H1 (cell line): ENCODE measurements around the gene PELO. TPM values are rescaled to one million over a fixed set of nuclear protein-coding genes. Genes with fewer than 3 reads are reported as not detected.

Source experiments
- CTCF ChIA-PET: fragments of 300-600 bp; sonication (Branson Sonifier 250); formaldehyde crosslinking; loops from one replicate; lab custom pipeline; 2021; ENCODE audit not compliant: partially characterized antibody; lab: Charles Lee
- POLR2A ChIA-PET: fragments of 300-600 bp; sonication (Branson Sonifier 250); formaldehyde crosslinking; loops from one replicate; lab custom pipeline; 2021; ENCODE audit warnings: inconsistent platforms; ENCODE audit not compliant: partially characterized antibody; lab: Charles Lee
- DNase-seq, 2 experiments: peaks; one replicate each; pipeline versions ENCODE4 v3.0.0 to v3.0.0-alpha.2; 2010 to 2022; ENCODE audit warnings: low spot score in 2 of 2, low read depth in 1 of 2, mixed read lengths in 1 of 2
- FAIRE-seq: peaks from 2 replicates; lab custom pipeline; 2011; peaks lifted over from hg19 to GRCh38; lab: Jason Lieb, UNC
- H2AFZ ChIP-seq: 2 replicates; pipeline ENCODE4 v1.8.1; 2012; ENCODE audit warnings: low read length, inconsistent platforms
- H2AK5ac ChIP-seq: 2 replicates; pipeline ENCODE4 v1.6.1; 2013; ENCODE audit warnings: low read depth, low read length
- H2BK120ac ChIP-seq: replicated peaks from 2 replicates; pipeline ENCODE3; 2013; ENCODE audit warnings: low read depth, low read length, inconsistent platforms
- H2BK12ac ChIP-seq: 2 replicates; pipeline ENCODE4 v1.6.1; 2013; ENCODE audit warnings: low read depth, low read length
- H2BK15ac ChIP-seq: 2 replicates; pipeline ENCODE4 v1.6.1; 2013; ENCODE audit warnings: low read length
- H2BK20ac ChIP-seq: 2 replicates; pipeline ENCODE4 v1.6.1; 2013; ENCODE audit warnings: low read length
- H2BK5ac ChIP-seq: 2 replicates; pipeline ENCODE4 v1.6.1; 2013; ENCODE audit warnings: low read depth, low read length
- H3K14ac ChIP-seq: 2 replicates; pipeline ENCODE4 v1.6.1; 2013; ENCODE audit warnings: inconsistent platforms; ENCODE audit not compliant: insufficient read length
- H3K18ac ChIP-seq: 2 replicates; pipeline ENCODE4 v1.6.1; 2013; ENCODE audit warnings: low read length; ENCODE audit errors: extremely low read depth
- H3K23ac ChIP-seq: 2 replicates; pipeline ENCODE4 v1.6.1; 2013; ENCODE audit warnings: inconsistent platforms; ENCODE audit not compliant: insufficient read length
- H3K23me2 ChIP-seq: 2 replicates; pipeline ENCODE4 v1.6.1; 2013; ENCODE audit warnings: low read depth, low read length
- H3K27ac ChIP-seq: 2 replicates; pipeline ENCODE4 v1.6.1; 2011; ENCODE audit warnings: low read depth, low read length, inconsistent platforms
- H3K27me3 ChIP-seq, 4 experiments: replicated peaks in 1 of 4; 1 replicate in 1 of 4; 2 replicates in 3 of 4; pipeline versions ENCODE4 v1.6.1 to v1.8.1; 2011 to 2013; ENCODE audit warnings: low read length in 3 of 4, mild to moderate bottlenecking in 3 of 4, inconsistent platforms in 2 of 4, mixed read lengths in 2 of 4, moderate library complexity in 1 of 4; ENCODE audit not compliant: control insufficient read depth in 3 of 4, insufficient read depth in 3 of 4; ENCODE audit errors: extremely low read depth in 1 of 4
- H3K36me3 ChIP-seq, 4 experiments: 2 replicates each; pipeline versions ENCODE4 v1.6.1 to v1.8.1; 2011 to 2013; ENCODE audit warnings: mild to moderate bottlenecking in 4 of 4, low read length in 3 of 4, moderate library complexity in 2 of 4, control low read depth in 1 of 4, inconsistent platforms in 1 of 4; ENCODE audit not compliant: insufficient read depth in 4 of 4, control insufficient read depth in 2 of 4
- H3K4ac ChIP-seq: replicated peaks from 2 replicates; pipeline ENCODE3; 2013; ENCODE audit warnings: low read length, low read depth, mixed read lengths, inconsistent platforms; ENCODE audit not compliant: insufficient read length
- H3K4me1 ChIP-seq, 4 experiments: replicated peaks in 1 of 4; 1 replicate in 1 of 4; 2 replicates in 3 of 4; pipeline versions ENCODE4 v1.6.1 to v1.8.1; 2011 to 2013; ENCODE audit warnings: low read length in 3 of 4, inconsistent platforms in 2 of 4, mixed read lengths in 1 of 4; ENCODE audit not compliant: insufficient read depth in 4 of 4, control insufficient read depth in 3 of 4
- H3K4me2 ChIP-seq, 2 experiments: 2 replicates each; pipeline versions ENCODE4 v1.6.1 to v1.8.1; 2011 to 2013; ENCODE audit warnings: low read depth in 2 of 2, low read length in 2 of 2, control low read depth in 1 of 2, inconsistent platforms in 1 of 2, mild to moderate bottlenecking in 1 of 2; ENCODE audit not compliant: insufficient read depth in 1 of 2
- H3K4me3 ChIP-seq, 4 experiments: fragments of 200-600, 300-600 bp in 1 of 4; sonication (generic), shearing (Covaris generic), sonication (Bioruptor Twin) in 1 of 4; 2 replicates each; pipeline versions ENCODE4 v1.5.1 to v1.8.1; 2011 to 2016; ENCODE audit warnings: low read length in 4 of 4, low read depth in 3 of 4, control low read depth in 2 of 4, inconsistent platforms in 2 of 4, mild to moderate bottlenecking in 2 of 4, mixed read lengths in 1 of 4, moderate library complexity in 1 of 4; ENCODE audit not compliant: insufficient read depth in 2 of 4; ENCODE audit errors: extremely low read depth in 1 of 4
- H3K56ac ChIP-seq: replicated peaks from 2 replicates; pipeline ENCODE3; 2013; ENCODE audit warnings: low read depth, mild to moderate bottlenecking, mixed read lengths, low read length, inconsistent platforms; ENCODE audit not compliant: insufficient read length
- H3K79me1 ChIP-seq: 2 replicates; pipeline ENCODE4 v1.6.1; 2013; ENCODE audit warnings: low read depth, low read length, control low read depth
- H3K79me2 ChIP-seq, 2 experiments: 2 replicates each; pipeline versions ENCODE4 v1.6.1 to v1.8.1; 2012 to 2013; ENCODE audit warnings: low read length in 2 of 2, mild to moderate bottlenecking in 2 of 2, inconsistent platforms in 1 of 2; ENCODE audit not compliant: insufficient read depth in 2 of 2, control insufficient read depth in 1 of 2
- H3K9ac ChIP-seq, 4 experiments: replicated peaks in 1 of 4; 1 replicate in 1 of 4; 2 replicates in 3 of 4; pipeline versions ENCODE4 v1.6.1 to v1.8.1; 2011 to 2013; ENCODE audit warnings: low read depth in 3 of 4, low read length in 3 of 4, control low read depth in 2 of 4, mild to moderate bottlenecking in 2 of 4, moderate library complexity in 2 of 4, inconsistent platforms in 1 of 4; ENCODE audit errors: extremely low read depth in 1 of 4
- H3K9me3 ChIP-seq, 2 experiments: 2 replicates each; pipeline versions ENCODE4 v1.6.1 to v1.8.1; 2012 to 2013; ENCODE audit warnings: mild to moderate bottlenecking in 2 of 2, moderate library complexity in 2 of 2, control low read depth in 1 of 2, inconsistent platforms in 1 of 2, low read depth in 1 of 2, low read length in 1 of 2, mixed read lengths in 1 of 2; ENCODE audit not compliant: insufficient read depth in 2 of 2
- H4K20me1 ChIP-seq, 2 experiments: replicated peaks in 1 of 2; 2 replicates each; pipeline versions ENCODE3 to v1.8.1; 2011 to 2013; ENCODE audit warnings: inconsistent platforms in 2 of 2, low read length in 2 of 2, mild to moderate bottlenecking in 1 of 2; ENCODE audit not compliant: insufficient read depth in 2 of 2, control insufficient read depth in 1 of 2
- H4K5ac ChIP-seq: 2 replicates; pipeline ENCODE4 v1.6.1; 2013; ENCODE audit warnings: low read length, low read depth, mixed read lengths, inconsistent platforms; ENCODE audit not compliant: insufficient read length
- H4K8ac ChIP-seq: 2 replicates; pipeline ENCODE4 v1.8.0; 2013; ENCODE audit warnings: mild to moderate bottlenecking, moderate library complexity, low read length, inconsistent platforms; ENCODE audit not compliant: insufficient read depth; ENCODE audit errors: extremely low read depth
- H4K91ac ChIP-seq: replicated peaks from 2 replicates; pipeline ENCODE3; 2013; ENCODE audit warnings: low read length, mixed read lengths, inconsistent platforms; ENCODE audit not compliant: insufficient read length
- ASH2L ChIP-seq: fragments of 200-600, 300-600 bp; sonication (generic); IDR thresholded peaks from one replicate; pipeline ENCODE4 v1.7.1; 2017; ENCODE audit warnings: low read length
- BCL11A ChIP-seq, 2 experiments: IDR thresholded peaks; one replicate each; pipeline ENCODE4 v1.6.1; 2011; ENCODE audit warnings: low read depth in 2 of 2, low read length in 2 of 2, mild to moderate bottlenecking in 2 of 2
- CTBP2 ChIP-seq: IDR thresholded peaks from 2 replicates; pipeline ENCODE4 v1.7.0; 2011; ENCODE audit warnings: borderline replicate concordance, mild to moderate bottlenecking, moderate library complexity, mixed read lengths, low read length; ENCODE audit not compliant: insufficient read depth, insufficient read length
- HDAC6 ChIP-seq: IDR thresholded peaks from one replicate; pipeline ENCODE4 v1.7.1; 2012; ENCODE audit warnings: low read depth, mild to moderate bottlenecking, inconsistent platforms, low read length, moderate library complexity
- KDM5A ChIP-seq: fragments of 200-600 bp; IDR thresholded peaks from 2 replicates; pipeline ENCODE4 v1.7.1; 2012; ENCODE audit warnings: mild to moderate bottlenecking, low read length, inconsistent platforms, mixed read lengths
- MAFK ChIP-seq: IDR thresholded peaks from 2 replicates; pipeline ENCODE4 v1.6.1; 2012; ENCODE audit warnings: low read depth, mild to moderate bottlenecking, improper control_type of control experiment, low read length
- NANOG ChIP-seq: IDR thresholded peaks from 2 replicates; pipeline ENCODE4 v1.6.1; 2011; ENCODE audit warnings: low read length, low read depth, mild to moderate bottlenecking, inconsistent platforms; ENCODE audit not compliant: insufficient read depth, poor library complexity, severe bottlenecking
- SAP30 ChIP-seq: fragments of 300-600 bp; sonication (generic); IDR thresholded peaks from 2 replicates; pipeline ENCODE4 v1.7.1; 2012; ENCODE audit warnings: low read length, moderate library complexity, mild to moderate bottlenecking, inconsistent platforms; ENCODE audit not compliant: insufficient read depth, insufficient replicate concordance
- SIRT6 ChIP-seq: IDR thresholded peaks from one replicate; pipeline ENCODE4 v1.7.1; 2012; ENCODE audit warnings: low read length, inconsistent platforms
- SP1 ChIP-seq: IDR thresholded peaks from 2 replicates; pipeline ENCODE4 v1.6.1; 2011; ENCODE audit warnings: low read depth, low read length
- SP4 ChIP-seq: IDR thresholded peaks from 2 replicates; pipeline ENCODE4 v1.6.1; 2012; ENCODE audit warnings: low read length, inconsistent platforms
- SRF ChIP-seq: IDR thresholded peaks from 2 replicates; pipeline ENCODE4 v1.6.1; 2011; ENCODE audit warnings: mild to moderate bottlenecking, low read depth, low read length, moderate library complexity
- WGBS, 2 experiments: shearing (Covaris generic) in 1 of 2; methylation state at CpG; one replicate each; pipeline versions ENCODE4 v1.1.6 to v1.1.7; 2013 to 2015; ENCODE audit warnings: low lambda C conversion rate in 2 of 2, mixed read lengths in 2 of 2, inconsistent platforms in 1 of 2, low coverage in 1 of 2, missing lambda C conversion rate in 1 of 2; ENCODE audit not compliant: insufficient replicate concordance in 2 of 2, insufficient coverage in 1 of 2, insufficient read length in 1 of 2; ENCODE audit errors: extremely low coverage in 1 of 2, missing lambda C conversion rate in 1 of 2; 5-methylcytosine and 5-hydroxymethylcytosine counted together
- polyA plus RNA-seq, 7 experiments: library from polyadenylated mRNA; depleted of rRNA in 3 of 7; stranded (reverse) in 5 of 7; unstranded in 2 of 7; fragments of >200 nt in 5 of 7; fragments of 200-250 nt in 2 of 7; gene quantifications; 1 replicate in 5 of 7; 2 replicates in 1 of 7; 4 replicates in 1 of 7; pipeline versions ENCODE4 v1.2.1 to v1.2.3, GENCODE V29; 2011 to 2013; ENCODE audit warnings: missing spikeins in 2 of 7, mixed read lengths in 2 of 7
- total RNA-seq: library from RNA; stranded (reverse); fragmentation: NEBNext Ultra II Directional; extraction: Animal tissue kit (Norgen Biotek cat#: 25700); gene quantifications from 2 replicates; pipeline ENCODE4 v1.2.1, GENCODE V29; 2021

The PELO gene
- total and polyA plus RNA-seq, 2 of the 8 experiments (the other 6 are each of a cell fraction or from before 2014, with no cell fraction given): 10.8 to 18.5 TPM

DNA sequence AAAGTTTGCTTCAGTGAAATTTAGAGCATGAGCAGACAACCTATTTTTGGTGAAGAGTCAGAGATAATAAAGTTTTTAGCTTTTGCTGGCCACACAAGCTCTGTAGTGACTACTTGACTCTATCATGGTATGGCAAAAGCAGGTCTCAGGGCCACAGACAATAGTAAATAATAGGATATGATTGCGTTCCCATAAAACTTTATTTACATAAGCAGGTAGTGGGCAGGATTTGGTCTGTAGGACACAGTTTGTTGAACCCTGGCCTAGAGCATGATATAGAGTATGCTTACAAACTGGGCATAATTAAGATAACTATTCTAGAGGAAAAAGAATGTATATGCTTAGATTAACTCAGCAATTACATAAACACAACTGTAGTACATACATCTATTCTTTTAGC is 30.1 kb downstream of the PELO start:
- H3K79me1 ChIP-seq: no peaks in the 10 kb centered on the region
- CTCF ChIA-PET: no interaction called here

More for the DNA sequence above, 30.1 kb downstream of the PELO start:
- no peak overlapping the region for H2AK5ac ChIP-seq
- no peak overlapping the region for H2BK20ac ChIP-seq
- no peak overlapping the region for H4K8ac ChIP-seq
- TF ChIP-seq SAP30 (no peak), BCL11A (IDR thresholded peaks at IDR 0.05; ENCODE audit: low read depth in 2 of 2, low read length in 2 of 2) (no peak), SIRT6 (no peak), MAFK (no peak), SRF (no peak), SP1 (no peak), CTBP2 (no peak), KDM5A (no peak), NANOG (no peak), SP4 (no peak), HDAC6 (no peak), ASH2L (no peak)
- TF ChIP-seq, all 59 proteins: peak for 0
- no peak overlapping the region for H2BK120ac ChIP-seq
- no peak overlapping the region for H3K14ac ChIP-seq
- no peaks in the 10 kb centered on the region for H3K27me3 ChIP-seq
- H2BK15ac ChIP-seq: no peak overlapping the region
- no peak overlapping the region for H2AFZ ChIP-seq
- H3K23me2 ChIP-seq: no peaks in the 10 kb centered on the region
- peaks cover 0 to 2% (median 0%) of the 10 kb centered on the region in 4 experiments; a peak in 1 of 7 replicates for H3K4me1 ChIP-seq
- no peak overlapping the region for H3K4me2 ChIP-seq
- no peak overlapping the region for H3K4me3 ChIP-seq
- no peak overlapping the region for H2BK5ac ChIP-seq
- no peak overlapping the region for H4K91ac ChIP-seq
- no peak overlapping the region for H3K27ac ChIP-seq
- H3K79me2 ChIP-seq: no peaks in the 10 kb centered on the region
- H3K18ac ChIP-seq: no peak overlapping the region
- POLR2A ChIA-PET: no interaction called here
- no peak for DNase-seq
- no peaks in the 10 kb centered on the region for H3K36me3 ChIP-seq
- no peak overlapping the region for H3K23ac ChIP-seq
- no peaks in the 10 kb centered on the region for H4K20me1 ChIP-seq
- H2BK12ac ChIP-seq: no peak overlapping the region
- no peak overlapping the region for H3K56ac ChIP-seq
- H3K9ac ChIP-seq: no peak overlapping the region
- no peak for FAIRE-seq
- H4K5ac ChIP-seq: no peak overlapping the region
- no peaks in the 10 kb centered on the region for H3K9me3 ChIP-seq
- no peak overlapping the region for H3K4ac ChIP-seq
- 95% methylated on average over 1 of the region's 1 CpG; no CpG with 5 or more reads in 1 of the 2 experiments for WGBS, 2 experiments
